Measurements from ENCODE around the gene GINS3.
"Not testable (repeated sequence)": the region's sequence is repeated elsewhere in the genome, so short reads cannot be mapped to it uniquely, and the experiment has no call there.

GINS3 gene

GRCh38 chr16:58393138-58393504 lies 850 bp downstream of the GINS3 start:
- DNase-seq (ENCODE audit: low read depth, low spot score), result no peak
- no peaks in the 10 kb centered on the region for H3K27me3 ChIP-seq (ENCODE audit: control insufficient read depth, insufficient read depth, low read length)
- WGBS (ENCODE audit: insufficient coverage, insufficient read length), result no CpG with 5 or more reads among the region's 2 CpGs
- no peak overlapping the region for H3K27ac ChIP-seq (ENCODE audit: low read length)
- no peaks in the 10 kb centered on the region for H3K36me3 ChIP-seq (ENCODE audit: control insufficient read depth, insufficient read depth, low read length)
- H3K4me1 ChIP-seq (ENCODE audit: control insufficient read depth, insufficient read depth, low read length), result no peaks in the 10 kb centered on the region
- H3K9me3 ChIP-seq (ENCODE audit: control insufficient read depth, insufficient read depth, low read length), result no peaks in the 10 kb centered on the region
- H3K4me3 ChIP-seq (ENCODE audit: low read length), result peak overlapping the region; percentile 99; the same call in 1 of the 2 replicates

GRCh38 chr16:58396897-58397296 lies 4.6 kb downstream of the GINS3 start:
- not testable (repeated sequence) for H3K9me3 ChIP-seq (ENCODE audit: control insufficient read depth, insufficient read depth, low read length); DNase-seq (ENCODE audit: low read depth, low spot score); H3K27ac ChIP-seq (ENCODE audit: low read length); H3K4me1 ChIP-seq (ENCODE audit: control insufficient read depth, insufficient read depth, low read length); H3K27me3 ChIP-seq (ENCODE audit: control insufficient read depth, insufficient read depth, low read length); H3K4me3 ChIP-seq (ENCODE audit: low read length); H3K36me3 ChIP-seq (ENCODE audit: control insufficient read depth, insufficient read depth, low read length)
- no CpG with 5 or more reads among the region's 26 CpGs for WGBS (ENCODE audit: insufficient coverage, insufficient read length)

GRCh38 chr16:58399718-58400633 lies 7.7 kb downstream of the GINS3 start:
- no CpG with 5 or more reads among the region's 1 CpG for WGBS (ENCODE audit: insufficient coverage, insufficient read length)
- no peak for DNase-seq (ENCODE audit: low read depth, low spot score)
- Histone ChIP-seq H3K27ac (ENCODE audit: low read length) (no peak overlapping the region), H3K36me3 (ENCODE audit: control insufficient read depth, insufficient read depth, low read length) (no peaks in the 10 kb centered on the region; the same call in 1 of the 2 replicates), H3K4me1 (ENCODE audit: control insufficient read depth, insufficient read depth, low read length) (no peaks in the 10 kb centered on the region), H3K9me3 (ENCODE audit: control insufficient read depth, insufficient read depth, low read length) (no peaks in the 10 kb centered on the region; the same call in 1 of the 2 replicates), H3K27me3 (ENCODE audit: control insufficient read depth, insufficient read depth, low read length) (no peaks in the 10 kb centered on the region), H3K4me3 (ENCODE audit: low read length) (no peak overlapping the region)

- H3K27me3 ChIP-seq (ENCODE audit: control insufficient read depth, insufficient read depth, low read length); H3K4me3 ChIP-seq (ENCODE audit: low read length); DNase-seq (ENCODE audit: low read depth, low spot score); H3K36me3 ChIP-seq (ENCODE audit: control insufficient read depth, insufficient read depth, low read length); H3K9me3 ChIP-seq (ENCODE audit: control insufficient read depth, insufficient read depth, low read length); H3K27ac ChIP-seq (ENCODE audit: low read length); H3K4me1 ChIP-seq (ENCODE audit: control insufficient read depth, insufficient read depth, low read length): not testable (repeated sequence)
- no CpG with 5 or more reads among the region's 3 CpGs for WGBS (ENCODE audit: insufficient coverage, insufficient read length)
Observed at GRCh38 chr16:58401305-58401704, 9.0 kb downstream of the GINS3 start.

- H3K4me1 ChIP-seq (ENCODE audit: control insufficient read depth, insufficient read depth, low read length), result no peaks in the 10 kb centered on the region
- no peak overlapping the region for H3K27ac ChIP-seq (ENCODE audit: low read length)
- H3K27me3 ChIP-seq (ENCODE audit: control insufficient read depth, insufficient read depth, low read length), result no peaks in the 10 kb centered on the region
- no peak for DNase-seq (ENCODE audit: low read depth, low spot score)
- H3K36me3 ChIP-seq (ENCODE audit: control insufficient read depth, insufficient read depth, low read length), result no peaks in the 10 kb centered on the region; the same call in 1 of the 2 replicates
- no peaks in the 10 kb centered on the region; the same call in 1 of the 2 replicates for H3K9me3 ChIP-seq (ENCODE audit: control insufficient read depth, insufficient read depth, low read length)
- no CpG with 5 or more reads among the region's 7 CpGs for WGBS (ENCODE audit: insufficient coverage, insufficient read length)
- H3K4me3 ChIP-seq (ENCODE audit: low read length), result no peak overlapping the region
Observed at GRCh38 chr16:58402796-58403195, 10.5 kb downstream of the GINS3 start.

- no CpG with 5 or more reads among the region's 6 CpGs for WGBS (ENCODE audit: insufficient coverage, insufficient read length)
- Histone ChIP-seq H3K27ac (ENCODE audit: low read length) (no peak overlapping the region), H3K36me3 (ENCODE audit: control insufficient read depth, insufficient read depth, low read length) (no peaks in the 10 kb centered on the region; the same call in 1 of the 2 replicates), H3K27me3 (ENCODE audit: control insufficient read depth, insufficient read depth, low read length) (no peaks in the 10 kb centered on the region), H3K9me3 (ENCODE audit: control insufficient read depth, insufficient read depth, low read length) (no peaks in the 10 kb centered on the region), H3K4me1 (ENCODE audit: control insufficient read depth, insufficient read depth, low read length) (no peaks in the 10 kb centered on the region), H3K4me3 (ENCODE audit: low read length) (no peak overlapping the region)
- DNase-seq (ENCODE audit: low read depth, low spot score), result no peak
Observed at GRCh38 chr16:58409316-58409973, 17.2 kb downstream of the GINS3 start.

GRCh38 chr16:58411336-58411735 lies 19.1 kb downstream of the GINS3 start:
- DNase-seq (ENCODE audit: low read depth, low spot score), result no peak
- no peak overlapping the region for H3K4me3 ChIP-seq (ENCODE audit: low read length)
- H3K9me3 ChIP-seq (ENCODE audit: control insufficient read depth, insufficient read depth, low read length), result no peaks in the 10 kb centered on the region
- H3K27ac ChIP-seq (ENCODE audit: low read length), result no peak overlapping the region
- WGBS (ENCODE audit: insufficient coverage, insufficient read length), result no CpG with 5 or more reads among the region's 2 CpGs
- H3K27me3 ChIP-seq (ENCODE audit: control insufficient read depth, insufficient read depth, low read length), result no peaks in the 10 kb centered on the region
- no peaks in the 10 kb centered on the region for H3K36me3 ChIP-seq (ENCODE audit: control insufficient read depth, insufficient read depth, low read length)
- no peaks in the 10 kb centered on the region for H3K4me1 ChIP-seq (ENCODE audit: control insufficient read depth, insufficient read depth, low read length)

- Histone ChIP-seq H3K9me3 (ENCODE audit: control insufficient read depth, insufficient read depth, low read length) (no peaks in the 10 kb centered on the region), H3K36me3 (ENCODE audit: control insufficient read depth, insufficient read depth, low read length) (no peaks in the 10 kb centered on the region), H3K4me3 (ENCODE audit: low read length) (no peak overlapping the region), H3K27me3 (ENCODE audit: control insufficient read depth, insufficient read depth, low read length) (no peaks in the 10 kb centered on the region), H3K27ac (ENCODE audit: low read length) (no peak overlapping the region), H3K4me1 (ENCODE audit: control insufficient read depth, insufficient read depth, low read length) (no peaks in the 10 kb centered on the region)
- whole genome bisulfite sequencing (ENCODE audit: insufficient coverage, insufficient read length), result no CpG with 5 or more reads among the region's 7 CpGs
- no peak for DNase-seq (ENCODE audit: low read depth, low spot score)
Observed at GRCh38 chr16:58411736-58412614, 19.7 kb downstream of the GINS3 start.

GRCh38 chr16:58412615-58412970 lies 20.3 kb downstream of the GINS3 start:
- H3K9me3 ChIP-seq (ENCODE audit: control insufficient read depth, insufficient read depth, low read length); H3K36me3 ChIP-seq (ENCODE audit: control insufficient read depth, insufficient read depth, low read length); DNase-seq (ENCODE audit: low read depth, low spot score); H3K4me3 ChIP-seq (ENCODE audit: low read length); H3K27me3 ChIP-seq (ENCODE audit: control insufficient read depth, insufficient read depth, low read length); H3K27ac ChIP-seq (ENCODE audit: low read length); H3K4me1 ChIP-seq (ENCODE audit: control insufficient read depth, insufficient read depth, low read length): not testable (repeated sequence)
- no CpG with 5 or more reads among the region's 5 CpGs for whole genome bisulfite sequencing (ENCODE audit: insufficient coverage, insufficient read length)

- H3K36me3 ChIP-seq (ENCODE audit: control insufficient read depth, insufficient read depth, low read length), result no peaks in the 10 kb centered on the region
- no peak overlapping the region for H3K27ac ChIP-seq (ENCODE audit: low read length)
- H3K9me3 ChIP-seq (ENCODE audit: control insufficient read depth, insufficient read depth, low read length), result no peaks in the 10 kb centered on the region
- DNase-seq (ENCODE audit: low read depth, low spot score), result no peak
- H3K4me3 ChIP-seq (ENCODE audit: low read length), result no peak overlapping the region
- H3K4me1 ChIP-seq (ENCODE audit: control insufficient read depth, insufficient read depth, low read length), result no peaks in the 10 kb centered on the region
- no CpG with 5 or more reads among the region's 6 CpGs for WGBS (ENCODE audit: insufficient coverage, insufficient read length)
- H3K27me3 ChIP-seq (ENCODE audit: control insufficient read depth, insufficient read depth, low read length), result no peaks in the 10 kb centered on the region
Observed at GRCh38 chr16:58413359-58413758, 21.1 kb downstream of the GINS3 start.
